H9 (cell line): ENCODE measurements around the gene P4HTM. TPM values are rescaled to one million over a fixed set of nuclear protein-coding genes. Genes with fewer than 3 reads are reported as not detected.
A peak's percentile ranks its signal among the peaks of the same experiment; 100 is the strongest.

Source experiments
- DNase-seq: peaks from one replicate; pipeline ENCODE4 v3.0.0-alpha.2; 2017
- H2AFZ ChIP-seq: one replicate; pipeline ENCODE4 v1.6.1; 2013; ENCODE audit warnings: mild to moderate bottlenecking, low read length, control low read depth, moderate library complexity
- H2AK5ac ChIP-seq: 2 replicates; pipeline ENCODE4 v1.6.1; 2013; ENCODE audit warnings: low read length, control low read depth, mixed read lengths; ENCODE audit not compliant: insufficient read length
- H2BK120ac ChIP-seq: one replicate; pipeline ENCODE4 v1.6.1; 2013; ENCODE audit warnings: low read depth, mild to moderate bottlenecking, low read length, control low read depth, inconsistent platforms; ENCODE audit not compliant: poor library complexity, severe bottlenecking
- H2BK12ac ChIP-seq: 2 replicates; pipeline ENCODE4 v1.6.1; 2013; ENCODE audit warnings: low read length, control low read depth, mixed read lengths, low read depth; ENCODE audit not compliant: insufficient read length
- H2BK15ac ChIP-seq: 2 replicates; pipeline ENCODE4 v1.6.1; 2013; ENCODE audit warnings: low read depth, low read length, control low read depth
- H2BK20ac ChIP-seq: one replicate; pipeline ENCODE4 v1.6.1; 2013; ENCODE audit warnings: low read depth, mild to moderate bottlenecking, low read length, control low read depth, inconsistent platforms; ENCODE audit not compliant: poor library complexity, severe bottlenecking
- H2BK5ac ChIP-seq: 2 replicates; pipeline ENCODE4 v1.6.1; 2013; ENCODE audit warnings: low read length, control low read depth, mixed read lengths; ENCODE audit not compliant: insufficient read length
- H3K14ac ChIP-seq: 2 replicates; pipeline ENCODE4 v1.6.1; 2013; ENCODE audit warnings: low read length, control low read depth; ENCODE audit not compliant: insufficient read depth
- H3K18ac ChIP-seq: 2 replicates; pipeline ENCODE4 v1.6.1; 2013; ENCODE audit warnings: low read depth, mild to moderate bottlenecking, mixed read lengths, low read length, control low read depth; ENCODE audit not compliant: insufficient read length
- H3K23ac ChIP-seq: 2 replicates; pipeline ENCODE4 v1.6.1; 2013; ENCODE audit warnings: low read length, control low read depth, mixed read lengths, low read depth; ENCODE audit not compliant: insufficient read length
- H3K23me2 ChIP-seq: 2 replicates; pipeline ENCODE4 v1.6.1; 2013; ENCODE audit warnings: low read depth, mild to moderate bottlenecking, mixed read lengths, low read length, control low read depth; ENCODE audit not compliant: insufficient read length, poor library complexity, severe bottlenecking
- H3K27ac ChIP-seq: 2 replicates; pipeline ENCODE4 v1.5.1; 2013; ENCODE audit warnings: low read length, control low read depth, mixed read lengths, low read depth; ENCODE audit not compliant: insufficient read length
- H3K27me3 ChIP-seq: 2 replicates; pipeline ENCODE4 v1.6.1; 2013; ENCODE audit warnings: low read length, control low read depth, inconsistent platforms; ENCODE audit not compliant: insufficient read depth
- H3K4ac ChIP-seq: 2 replicates; pipeline ENCODE4 v1.6.1; 2013; ENCODE audit warnings: low read depth, mild to moderate bottlenecking, control low read depth, inconsistent platforms, low read length, moderate library complexity
- H3K4me1 ChIP-seq: 2 replicates; pipeline ENCODE4 v1.6.1; 2013; ENCODE audit warnings: low read length, control low read depth, inconsistent platforms; ENCODE audit not compliant: insufficient read depth
- H3K4me2 ChIP-seq: 2 replicates; pipeline ENCODE4 v1.6.1; 2013; ENCODE audit warnings: low read length, control low read depth, mixed read lengths; ENCODE audit not compliant: insufficient read length, insufficient read depth
- H3K56ac ChIP-seq: 2 replicates; pipeline ENCODE4 v1.6.1; 2013; ENCODE audit warnings: low read depth, mild to moderate bottlenecking, mixed read lengths, low read length, control low read depth; ENCODE audit not compliant: insufficient read length
- H3K79me1 ChIP-seq: 2 replicates; pipeline ENCODE4 v1.6.1; 2013; ENCODE audit warnings: low read depth, mild to moderate bottlenecking, moderate library complexity, low read length, control low read depth, inconsistent platforms; ENCODE audit not compliant: insufficient read depth, poor library complexity, severe bottlenecking
- H3K79me2 ChIP-seq: 2 replicates; pipeline ENCODE4 v1.6.1; 2013; ENCODE audit warnings: low read length, control low read depth, inconsistent platforms; ENCODE audit not compliant: insufficient read depth
- H3K9ac ChIP-seq: 2 replicates; pipeline ENCODE4 v1.6.1; 2013; ENCODE audit warnings: low read length, control low read depth, mixed read lengths; ENCODE audit not compliant: insufficient read length; ENCODE audit errors: extremely low read depth
- H3K9me3 ChIP-seq: one replicate; pipeline ENCODE4 v1.6.1; 2013; ENCODE audit warnings: low read depth, low read length, inconsistent platforms; ENCODE audit not compliant: control insufficient read depth
- H3T11ph ChIP-seq: one replicate; pipeline ENCODE4 v1.6.1; 2013; ENCODE audit warnings: mild to moderate bottlenecking, low read length, control low read depth, inconsistent platforms
- H4K20me1 ChIP-seq: one replicate; pipeline ENCODE4 v1.6.1; 2013; ENCODE audit not compliant: control insufficient read depth, insufficient read length, insufficient read depth
- H4K5ac ChIP-seq: 2 replicates; pipeline ENCODE4 v1.6.1; 2013; ENCODE audit warnings: low read depth, mild to moderate bottlenecking, mixed read lengths, low read length, control low read depth; ENCODE audit not compliant: insufficient read length
- H4K8ac ChIP-seq: replicated peaks from 2 replicates; pipeline ENCODE4 v1.6.1; 2013; ENCODE audit warnings: low read length, control low read depth, mixed read lengths, low read depth; ENCODE audit not compliant: insufficient read length
- H4K91ac ChIP-seq: 2 replicates; pipeline ENCODE4 v1.6.1; 2013; ENCODE audit warnings: low read depth, mild to moderate bottlenecking, moderate library complexity, mixed read lengths, low read length, control low read depth; ENCODE audit not compliant: insufficient read length
- H3K27ac Mint-ChIP-seq, 3 experiments: 2 replicates in 2 of 3; 3 replicates in 1 of 3; pipeline ENCODE4 v1.8.0; 2020 to 2021; ENCODE audit warnings: mixed read lengths in 3 of 3, mild to moderate bottlenecking in 1 of 3, moderate library complexity in 1 of 3
- H3K27me3 Mint-ChIP-seq: 2 replicates; pipeline ENCODE4 v1.8.0; 2021; ENCODE audit warnings: low read depth, mild to moderate bottlenecking, moderate library complexity, mixed read lengths
- H3K36me3 Mint-ChIP-seq, 3 experiments: 2 replicates in 2 of 3; 3 replicates in 1 of 3; pipeline ENCODE4 v1.8.0; 2020 to 2021; ENCODE audit warnings: low read depth in 3 of 3, mixed read lengths in 3 of 3; ENCODE audit not compliant: insufficient read depth in 1 of 3
- H3K4me1 Mint-ChIP-seq, 2 experiments: 2 replicates each; pipeline ENCODE4 v1.8.0; 2020; ENCODE audit warnings: mixed read lengths in 2 of 2
- H3K4me3 Mint-ChIP-seq, 2 experiments: 2 replicates in 1 of 2; 3 replicates in 1 of 2; pipeline ENCODE4 v1.8.0; 2020 to 2021; ENCODE audit warnings: mild to moderate bottlenecking in 2 of 2, mixed read lengths in 2 of 2, moderate library complexity in 1 of 2
- H3K9me3 Mint-ChIP-seq, 2 experiments: 2 replicates in 1 of 2; 3 replicates in 1 of 2; pipeline ENCODE4 v1.8.0; 2020; ENCODE audit warnings: mild to moderate bottlenecking in 2 of 2, mixed read lengths in 2 of 2, moderate library complexity in 1 of 2
- WGBS: extraction: QIAGEN DNeasy Blood & Tissue Kit; methylation state at CpG from one replicate; pipeline ENCODE4 v1.1.7; 2013; ENCODE audit warnings: missing lambda C conversion rate, low lambda C conversion rate, mixed read lengths; ENCODE audit not compliant: insufficient read length; ENCODE audit errors: extremely low coverage; 5-methylcytosine and 5-hydroxymethylcytosine counted together
- total RNA-seq: library from RNA; stranded (reverse); gene quantifications from 2 replicates; pipeline ENCODE4 v1.2.1, GENCODE V29; 2021
- TF ChIP-seq, protein P1 (sequence below): fragments of 200-600 bp; sonication (generic); conservative IDR thresholded peaks from 3 replicates; pipeline ENCODE4 v1.8.0; 2021; ENCODE audit warnings: antibody characterized with exemption, mild to moderate bottlenecking

P4HTM gene
- total RNA-seq, 1 experiment from 2014 or later, result 36.0 TPM

DNA sequence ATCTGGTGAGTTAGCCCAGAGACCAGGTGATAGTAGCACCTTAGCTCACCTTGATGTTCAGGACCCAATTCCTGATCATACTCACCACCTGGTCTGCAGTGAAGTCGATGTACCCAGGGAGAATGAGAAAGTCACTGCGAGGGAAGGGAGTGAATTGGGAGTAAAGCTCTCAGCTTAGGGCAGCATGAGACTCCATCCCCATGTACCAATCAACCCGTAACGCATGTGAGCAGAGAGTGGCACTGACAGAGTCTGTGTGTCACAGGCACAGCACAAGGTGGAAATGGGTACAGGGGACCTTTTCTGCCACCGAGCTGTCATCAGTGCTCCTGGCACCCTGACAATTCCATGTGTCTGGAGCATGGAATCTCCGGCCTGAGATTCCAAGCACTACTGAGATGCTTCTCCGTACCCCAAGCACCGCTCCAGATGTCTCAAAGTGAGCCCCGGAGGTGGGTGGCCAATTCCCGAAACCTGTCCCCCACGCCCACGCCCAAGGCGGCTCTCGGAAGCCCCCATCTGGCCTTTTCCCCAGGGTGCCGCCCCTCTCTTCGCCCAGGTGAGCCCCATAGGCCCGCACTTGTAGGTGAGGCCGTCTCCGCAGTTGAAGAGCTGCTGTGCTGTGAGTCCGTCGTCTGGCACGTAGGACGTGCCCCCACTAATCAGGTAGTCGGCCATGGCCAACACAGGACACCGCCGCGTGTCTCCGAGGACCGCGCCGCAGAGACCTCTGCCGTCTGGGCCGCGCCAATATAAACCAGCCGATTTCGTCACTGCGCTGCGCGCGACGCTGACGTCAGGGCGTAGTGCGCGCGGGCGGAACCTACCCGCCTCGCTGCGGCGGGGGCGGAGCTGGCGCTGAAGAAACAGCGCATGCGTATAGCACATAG lies 38.9 kb downstream of the P4HTM start, which contains the start of gene IMPDH2:
Gene IMPDH2 (minus strand): TSS at position 726 of the 890 bp plus-strand sequence. CDS start 48 bp downstream, at position 678.
- no peak within 1 kb of the TSS for H3K23ac ChIP-seq
- no peak within 1 kb of the TSS for H2BK20ac ChIP-seq
- no peak within 1 kb of the TSS for H2AK5ac ChIP-seq
- no peak within 1 kb of the TSS for H3T11ph ChIP-seq
- Mint-ChIP-seq H3K27me3 (no peaks in the 10 kb centered on the region; the same call in none of the 2 replicates), H3K9me3 (no peaks in the 10 kb centered on the region), H3K4me3 (peak within 1 kb of the TSS; percentile 90 to 96), H3K4me1 (peaks cover 13 to 20% of the 10 kb centered on the region in 2 experiments), H3K36me3 (peaks cover 62 to 93% (median 75%) of the 10 kb centered on the region in 3 experiments), H3K27ac (peak within 1 kb of the TSS; percentile 98 to 99 (median 98); a peak in 6 of 7 replicates)
- no peaks in the 10 kb centered on the region for H3K9me3 ChIP-seq
- no peaks in the 10 kb centered on the region for H3K4me1 ChIP-seq
- H3K79me2 ChIP-seq, result no peaks in the 10 kb centered on the region
- no peak within 1 kb of the TSS for H4K91ac ChIP-seq
- peak within 1 kb of the TSS; percentile 72 for H3K14ac ChIP-seq
- DNase-seq, result peak; percentile 92
- no peak within 1 kb of the TSS for H4K8ac ChIP-seq
- H3K56ac ChIP-seq, result no peak within 1 kb of the TSS
- no peak within 1 kb of the TSS for H4K5ac ChIP-seq
- no peak within 1 kb of the TSS for H3K18ac ChIP-seq
- H3K27ac ChIP-seq, result no peak within 1 kb of the TSS
- TF ChIP-seq, protein P1, sequence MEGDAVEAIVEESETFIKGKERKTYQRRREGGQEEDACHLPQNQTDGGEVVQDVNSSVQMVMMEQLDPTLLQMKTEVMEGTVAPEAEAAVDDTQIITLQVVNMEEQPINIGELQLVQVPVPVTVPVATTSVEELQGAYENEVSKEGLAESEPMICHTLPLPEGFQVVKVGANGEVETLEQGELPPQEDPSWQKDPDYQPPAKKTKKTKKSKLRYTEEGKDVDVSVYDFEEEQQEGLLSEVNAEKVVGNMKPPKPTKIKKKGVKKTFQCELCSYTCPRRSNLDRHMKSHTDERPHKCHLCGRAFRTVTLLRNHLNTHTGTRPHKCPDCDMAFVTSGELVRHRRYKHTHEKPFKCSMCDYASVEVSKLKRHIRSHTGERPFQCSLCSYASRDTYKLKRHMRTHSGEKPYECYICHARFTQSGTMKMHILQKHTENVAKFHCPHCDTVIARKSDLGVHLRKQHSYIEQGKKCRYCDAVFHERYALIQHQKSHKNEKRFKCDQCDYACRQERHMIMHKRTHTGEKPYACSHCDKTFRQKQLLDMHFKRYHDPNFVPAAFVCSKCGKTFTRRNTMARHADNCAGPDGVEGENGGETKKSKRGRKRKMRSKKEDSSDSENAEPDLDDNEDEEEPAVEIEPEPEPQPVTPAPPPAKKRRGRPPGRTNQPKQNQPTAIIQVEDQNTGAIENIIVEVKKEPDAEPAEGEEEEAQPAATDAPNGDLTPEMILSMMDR, result 0 out of 3 replicates have a peak, but pooled peaks have one; percentile 9
- H2BK12ac ChIP-seq, result no peak within 1 kb of the TSS
- no peaks in the 10 kb centered on the region for H3K79me1 ChIP-seq
- no peak within 1 kb of the TSS for H2AFZ ChIP-seq
- peaks cover 7% of the 10 kb centered on the region for H4K20me1 ChIP-seq
- H2BK120ac ChIP-seq, result no peak within 1 kb of the TSS
- peaks cover 3% of the 10 kb centered on the region for H3K23me2 ChIP-seq
- H2BK5ac ChIP-seq, result no peak within 1 kb of the TSS
- H3K27me3 ChIP-seq, result no peaks in the 10 kb centered on the region
- H2BK15ac ChIP-seq, result no peak within 1 kb of the TSS
- H3K9ac ChIP-seq, result peak within 1 kb of the TSS; percentile 76
- no CpG with 5 or more reads among the region's 55 CpGs for WGBS
- no peak within 1 kb of the TSS for H3K4ac ChIP-seq
- H3K4me2 ChIP-seq, result peak within 1 kb of the TSS; percentile 81
